ENCODE measurements around the gene NOA1.
A peak's percentile ranks its signal among the peaks of the same experiment; 100 is the strongest.
"Not testable (repeated sequence)": the region's sequence is repeated elsewhere in the genome, so short reads cannot be mapped to it uniquely, and the experiment has no call there.

NOA1 gene

GRCh38 chr4:56927196-56927595, 50.2 kb downstream of the NOA1 start:
- ATAC-seq (no peak), DNase-seq (no peak)
- Mint-ChIP-seq H3K27me3 (no peaks in the 10 kb centered on the region), H3K4me3 (no peak overlapping the region), H3K27ac (no peak overlapping the region), H3K9me3 (no peaks in the 10 kb centered on the region), H3K4me1 (peaks cover 23% of the 10 kb centered on the region)

GRCh38 chr4:56914977-56915376, 62.4 kb downstream of the NOA1 start:
- not testable (repeated sequence) for ATAC-seq, DNase-seq, H3K27me3 Mint-ChIP-seq, H3K27ac Mint-ChIP-seq, H3K9me3 Mint-ChIP-seq
- peaks cover 61% of the 10 kb centered on the region for H3K4me1 Mint-ChIP-seq
- peak overlapping the region in 1 of 2 donors; percentile 39 for H3K4me3 Mint-ChIP-seq

- no peaks in the 10 kb centered on the region for H3K9me3 Mint-ChIP-seq
- DNase-seq (no peak), ATAC-seq (no peak)
- no peaks in the 10 kb centered on the region for H3K27me3 Mint-ChIP-seq
- no peak overlapping the region for H3K4me3 Mint-ChIP-seq
- H3K4me1 Mint-ChIP-seq = peaks cover 64% of the 10 kb centered on the region
- no peak overlapping the region for H3K27ac Mint-ChIP-seq
These were observed 63.1 kb downstream of the NOA1 start for GRCh38 chr4:56914336-56914735.

All from stimulated activated naive CD8-positive, alpha-beta T cell treated with anti-CD3 and anti-CD28 coated beads, Interleukin-15, amount 100 ng/mL, for 72 hours (primary cell).